ENCODE measurements around the gene THTPA.

Gene THTPA

GRCh38 chr14:23544511-23545447 is 11.3 kb upstream of the THTPA start:
- no peak overlapping the region for H3K27ac ChIP-seq (ENCODE audit: low read depth, low read length)
- H3K4me3 ChIP-seq (ENCODE audit: low read depth, low read length): no peak overlapping the region
- H3K79me2 ChIP-seq (ENCODE audit: control insufficient read depth, insufficient read depth, low read length, unreplicated experiment): no peaks in the 10 kb centered on the region
- H3K36me3 ChIP-seq (ENCODE audit: insufficient read depth, low read length): no peaks in the 10 kb centered on the region
- H2AFZ ChIP-seq (ENCODE audit: low read length, unreplicated experiment): no peak overlapping the region
- peaks cover 3% of the 10 kb centered on the region for H3K4me1 ChIP-seq (ENCODE audit: control insufficient read depth, insufficient read depth, low read length, unreplicated experiment)
- peaks cover 11% of the 10 kb centered on the region; the same call in 1 of the 2 replicates for H3K27me3 ChIP-seq (ENCODE audit: insufficient read depth, low read length)

DNA sequence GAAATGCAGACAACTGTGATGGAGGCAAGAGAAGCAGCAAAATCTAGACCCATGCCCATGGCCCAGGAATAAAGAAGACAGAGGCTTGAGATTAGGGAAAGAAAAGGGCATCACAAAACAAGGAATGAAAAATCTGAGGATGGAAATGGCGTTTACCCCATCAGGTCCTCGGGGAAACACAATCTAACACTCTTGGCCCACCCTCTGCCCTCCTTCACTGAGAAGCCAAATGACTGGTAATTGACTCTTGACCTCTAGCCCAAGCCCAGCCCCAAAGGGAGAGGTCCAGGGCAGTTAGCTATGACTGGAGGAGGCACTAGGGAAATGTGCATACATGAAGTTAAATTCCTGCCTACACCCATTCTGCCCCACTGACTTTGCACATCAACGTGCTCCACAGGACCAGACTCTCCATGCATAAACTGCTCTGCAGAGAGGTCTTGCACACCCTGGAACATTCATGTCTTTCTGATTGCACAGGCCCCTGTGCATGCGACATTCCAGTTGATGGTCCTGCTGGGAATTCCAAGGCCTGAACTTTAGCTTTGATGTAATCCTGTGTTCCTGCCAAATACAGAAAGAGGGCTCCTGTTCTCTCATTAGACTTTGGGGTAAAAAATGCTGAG is 10.2 kb upstream of the THTPA start:
- Histone ChIP-seq H3K4me1 (ENCODE audit: control insufficient read depth, insufficient read depth, low read length, unreplicated experiment) (peaks cover 8% of the 10 kb centered on the region), H3K79me2 (ENCODE audit: control insufficient read depth, insufficient read depth, low read length, unreplicated experiment) (no peaks in the 10 kb centered on the region), H3K27me3 (ENCODE audit: insufficient read depth, low read length) (peaks cover 21% of the 10 kb centered on the region; the same call in 1 of the 2 replicates), H3K36me3 (ENCODE audit: insufficient read depth, low read length) (no peaks in the 10 kb centered on the region), H3K4me3 (ENCODE audit: low read depth, low read length) (no peak overlapping the region), H2AFZ (ENCODE audit: low read length, unreplicated experiment) (no peak overlapping the region), H3K27ac (ENCODE audit: low read depth, low read length) (no peak overlapping the region)

DNA sequence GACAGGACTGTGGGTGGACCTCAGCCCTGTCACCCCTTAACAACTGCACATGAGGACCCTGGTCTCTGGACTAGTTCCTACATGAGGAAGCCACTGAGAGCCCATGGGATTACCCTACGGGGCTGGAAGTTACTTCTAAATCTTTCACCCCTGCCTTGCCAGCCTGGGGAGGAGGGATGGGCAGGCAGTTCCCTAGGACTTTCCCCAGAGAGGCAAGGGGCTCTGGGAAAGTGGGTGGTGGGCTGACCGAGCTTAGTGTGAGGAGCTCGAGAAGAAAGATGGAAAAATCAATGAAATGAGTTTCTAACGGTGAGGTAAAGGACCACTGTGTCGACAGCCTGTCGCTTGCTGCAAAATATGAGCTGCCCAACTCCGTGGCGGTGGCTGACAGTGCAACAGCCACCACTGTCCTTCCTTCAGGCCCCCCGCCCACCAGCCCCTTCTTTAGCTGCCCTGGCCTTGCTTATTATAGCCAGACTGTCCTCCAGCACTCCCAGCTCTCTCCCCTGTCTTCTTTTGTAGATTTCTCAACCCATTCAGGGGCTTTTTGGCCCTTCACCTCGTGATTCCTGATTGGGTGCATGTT is 9.5 kb upstream of the THTPA start:
- peaks cover 21% of the 10 kb centered on the region; the same call in 1 of the 2 replicates for H3K27me3 ChIP-seq (ENCODE audit: insufficient read depth, low read length)
- H3K79me2 ChIP-seq (ENCODE audit: control insufficient read depth, insufficient read depth, low read length, unreplicated experiment): no peaks in the 10 kb centered on the region
- no peak overlapping the region for H3K27ac ChIP-seq (ENCODE audit: low read depth, low read length)
- no peak overlapping the region for H3K4me3 ChIP-seq (ENCODE audit: low read depth, low read length)
- H2AFZ ChIP-seq (ENCODE audit: low read length, unreplicated experiment): no peak overlapping the region
- H3K36me3 ChIP-seq (ENCODE audit: insufficient read depth, low read length): no peaks in the 10 kb centered on the region
- H3K4me1 ChIP-seq (ENCODE audit: control insufficient read depth, insufficient read depth, low read length, unreplicated experiment): peaks cover 8% of the 10 kb centered on the region

GRCh38 chr14:23547924-23548323 is 8.1 kb upstream of the THTPA start:
- H3K27ac ChIP-seq (ENCODE audit: low read depth, low read length): no peak overlapping the region
- no peaks in the 10 kb centered on the region for H3K36me3 ChIP-seq (ENCODE audit: insufficient read depth, low read length)
- H3K27me3 ChIP-seq (ENCODE audit: insufficient read depth, low read length): peaks cover 21% of the 10 kb centered on the region; the same call in 1 of the 2 replicates
- H3K79me2 ChIP-seq (ENCODE audit: control insufficient read depth, insufficient read depth, low read length, unreplicated experiment): no peaks in the 10 kb centered on the region
- no peak overlapping the region for H3K4me3 ChIP-seq (ENCODE audit: low read depth, low read length)
- H3K4me1 ChIP-seq (ENCODE audit: control insufficient read depth, insufficient read depth, low read length, unreplicated experiment): peaks cover 8% of the 10 kb centered on the region
- H2AFZ ChIP-seq (ENCODE audit: low read length, unreplicated experiment): no peak overlapping the region

GRCh38 chr14:23548351-23549318 is 7.4 kb upstream of the THTPA start:
- H3K36me3 ChIP-seq (ENCODE audit: insufficient read depth, low read length): no peaks in the 10 kb centered on the region
- no peak overlapping the region for H3K4me3 ChIP-seq (ENCODE audit: low read depth, low read length)
- H3K4me1 ChIP-seq (ENCODE audit: control insufficient read depth, insufficient read depth, low read length, unreplicated experiment): peaks cover 8% of the 10 kb centered on the region
- no peaks in the 10 kb centered on the region for H3K79me2 ChIP-seq (ENCODE audit: control insufficient read depth, insufficient read depth, low read length, unreplicated experiment)
- no peak overlapping the region for H2AFZ ChIP-seq (ENCODE audit: low read length, unreplicated experiment)
- peaks cover 21% of the 10 kb centered on the region; the same call in 1 of the 2 replicates for H3K27me3 ChIP-seq (ENCODE audit: insufficient read depth, low read length)
- H3K27ac ChIP-seq (ENCODE audit: low read depth, low read length): no peak overlapping the region

DNA sequence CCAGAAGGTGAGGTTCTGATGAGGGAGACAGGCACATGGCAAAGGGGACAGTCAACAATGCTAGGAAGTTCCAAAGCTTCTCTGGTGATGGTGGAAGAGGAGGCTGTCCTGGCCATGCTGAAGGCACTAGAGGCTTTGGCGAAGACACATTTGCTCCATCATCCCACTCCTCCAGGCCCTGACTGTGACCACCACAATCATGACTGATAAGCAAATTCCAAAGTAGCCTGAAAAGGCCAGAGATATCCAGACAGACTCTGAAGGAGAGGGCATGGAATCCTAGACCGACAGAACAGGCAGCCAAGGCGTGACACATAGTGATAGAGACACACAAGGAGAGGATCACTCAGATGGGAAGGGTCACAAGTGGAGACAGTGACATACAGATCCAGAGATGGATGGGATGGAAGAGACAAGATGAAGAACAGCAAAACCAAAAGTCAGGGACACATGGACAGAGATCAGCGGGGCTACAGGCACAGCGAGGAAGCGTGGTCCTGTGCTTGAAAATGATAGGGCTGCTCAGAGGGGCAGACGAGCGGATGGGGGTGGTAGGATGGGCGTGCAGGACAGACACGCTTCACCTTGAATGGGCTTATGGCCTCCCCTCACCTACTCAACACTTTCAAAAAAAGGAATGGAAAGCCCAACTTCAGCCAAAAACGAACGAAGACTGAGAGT is 5.8 kb upstream of the THTPA start:
- H3K36me3 ChIP-seq (ENCODE audit: insufficient read depth, low read length): no peaks in the 10 kb centered on the region
- peaks cover 5% of the 10 kb centered on the region for H3K4me1 ChIP-seq (ENCODE audit: control insufficient read depth, insufficient read depth, low read length, unreplicated experiment)
- H3K27me3 ChIP-seq (ENCODE audit: insufficient read depth, low read length): peaks cover 21% of the 10 kb centered on the region; the same call in 1 of the 2 replicates
- H2AFZ ChIP-seq (ENCODE audit: low read length, unreplicated experiment): no peak overlapping the region
- no peak overlapping the region for H3K27ac ChIP-seq (ENCODE audit: low read depth, low read length)
- peak overlapping the region; percentile 83 for H3K4me3 ChIP-seq (ENCODE audit: low read depth, low read length)
- H3K79me2 ChIP-seq (ENCODE audit: control insufficient read depth, insufficient read depth, low read length, unreplicated experiment): no peaks in the 10 kb centered on the region

DNA sequence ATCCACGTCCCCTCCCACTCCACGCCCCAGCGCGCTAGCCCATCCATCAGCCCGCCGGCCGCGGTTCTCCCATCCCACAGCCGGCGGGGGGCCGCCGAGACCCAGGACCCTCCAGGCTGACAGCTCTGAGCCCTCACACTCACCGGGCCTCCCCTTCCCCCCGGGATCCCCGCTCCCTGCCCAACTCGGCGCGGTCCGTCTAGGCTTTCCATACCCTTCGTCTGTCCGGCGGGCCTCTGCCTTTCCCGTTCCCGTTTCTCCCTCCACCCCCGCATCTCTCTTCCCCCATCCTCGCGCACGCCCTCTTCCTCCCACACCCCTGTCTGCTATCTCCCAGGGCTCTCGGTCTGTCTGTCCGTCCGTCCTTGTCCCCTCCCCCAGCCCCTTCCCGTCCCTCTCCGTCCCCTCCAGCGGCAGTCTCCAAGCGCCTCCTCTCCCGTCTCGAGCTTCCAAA is 5.2 kb upstream of the THTPA start:
- H2AFZ ChIP-seq (ENCODE audit: low read length, unreplicated experiment): peak overlapping the region; percentile 96
- peaks cover 5% of the 10 kb centered on the region for H3K4me1 ChIP-seq (ENCODE audit: control insufficient read depth, insufficient read depth, low read length, unreplicated experiment)
- H3K27ac ChIP-seq (ENCODE audit: low read depth, low read length): no peak overlapping the region

GRCh38 chr14:23551266-23552028 is 4.6 kb upstream of the THTPA start, which contains the start of gene ZFHX2:
ZFHX2 (minus strand) TSS chr14:23551765; CDS start chr14:23535325, 16,440 bp downstream.
- no peak within 1 kb of the TSS for H3K27ac ChIP-seq (ENCODE audit: low read depth, low read length)
- peaks cover 5% of the 10 kb centered on the region for H3K4me1 ChIP-seq (ENCODE audit: control insufficient read depth, insufficient read depth, low read length, unreplicated experiment)
- peaks cover 3% of the 10 kb centered on the region for H3K79me2 ChIP-seq (ENCODE audit: control insufficient read depth, insufficient read depth, low read length, unreplicated experiment)
- peak within 1 kb of the TSS; percentile 83 for H3K4me3 ChIP-seq (ENCODE audit: low read depth, low read length)
- peak within 1 kb of the TSS; percentile 96 for H2AFZ ChIP-seq (ENCODE audit: low read length, unreplicated experiment)
- peaks cover 21% of the 10 kb centered on the region; the same call in 1 of the 2 replicates for H3K27me3 ChIP-seq (ENCODE audit: insufficient read depth, low read length)
- H3K36me3 ChIP-seq (ENCODE audit: insufficient read depth, low read length): no peaks in the 10 kb centered on the region

More for the DNA sequence above, 5.2 kb upstream of the THTPA start:
- Histone ChIP-seq H3K79me2 (ENCODE audit: control insufficient read depth, insufficient read depth, low read length, unreplicated experiment) (no peaks in the 10 kb centered on the region), H3K27me3 (ENCODE audit: insufficient read depth, low read length) (peaks cover 21% of the 10 kb centered on the region; the same call in 1 of the 2 replicates), H3K4me3 (ENCODE audit: low read depth, low read length) (peak overlapping the region; percentile 83), H3K36me3 (ENCODE audit: insufficient read depth, low read length) (no peaks in the 10 kb centered on the region)

DNA sequence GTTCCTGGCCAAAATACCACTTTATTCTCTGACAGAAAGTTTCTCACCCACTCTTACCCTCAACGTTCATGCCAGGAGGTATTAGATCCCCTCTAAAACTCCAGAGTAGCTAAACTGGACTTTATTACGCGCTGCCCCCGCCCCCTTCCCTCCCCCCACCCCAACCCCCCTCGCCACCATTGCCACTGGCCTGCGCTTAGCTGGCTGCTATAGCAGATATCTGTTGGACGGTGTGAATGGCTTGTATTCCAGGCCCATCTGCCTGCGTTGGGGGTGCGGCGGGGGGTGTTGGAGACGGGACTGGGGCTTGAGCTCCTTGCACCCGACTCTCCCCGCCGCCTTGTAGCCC is 564 bp upstream of the THTPA start:
- H3K36me3 ChIP-seq (ENCODE audit: insufficient read depth, low read length): 0 out of 2 replicates have a peak, but pooled peaks cover 4% of the 10 kb centered on the region
- peak overlapping the region; percentile 80 for H2AFZ ChIP-seq (ENCODE audit: low read length, unreplicated experiment)
- peaks cover 14% of the 10 kb centered on the region for H3K4me1 ChIP-seq (ENCODE audit: control insufficient read depth, insufficient read depth, low read length, unreplicated experiment)
- peaks cover 23% of the 10 kb centered on the region for H3K79me2 ChIP-seq (ENCODE audit: control insufficient read depth, insufficient read depth, low read length, unreplicated experiment)
- H3K27ac ChIP-seq (ENCODE audit: low read depth, low read length): no peak overlapping the region
- peak overlapping the region; percentile 91 for H3K4me3 ChIP-seq (ENCODE audit: low read depth, low read length)
- peaks cover 2% of the 10 kb centered on the region; the same call in 1 of the 2 replicates for H3K27me3 ChIP-seq (ENCODE audit: insufficient read depth, low read length)

Data from ACC112 (cell line).